GM19463 (cell line): ENCODE data around the gene DEFB132.
A peak's percentile ranks its signal among the peaks of the same experiment; 100 is the strongest.

Experiments
- ATAC-seq: cut with Tn5 transposase; IDR thresholded peaks from one replicate; pipeline ENCODE4 v1.9.1; 2021; ENCODE audit warnings: mild to moderate bottlenecking, moderate library complexity; ENCODE audit not compliant: unreplicated experiment

The DEFB132 gene

DNA sequence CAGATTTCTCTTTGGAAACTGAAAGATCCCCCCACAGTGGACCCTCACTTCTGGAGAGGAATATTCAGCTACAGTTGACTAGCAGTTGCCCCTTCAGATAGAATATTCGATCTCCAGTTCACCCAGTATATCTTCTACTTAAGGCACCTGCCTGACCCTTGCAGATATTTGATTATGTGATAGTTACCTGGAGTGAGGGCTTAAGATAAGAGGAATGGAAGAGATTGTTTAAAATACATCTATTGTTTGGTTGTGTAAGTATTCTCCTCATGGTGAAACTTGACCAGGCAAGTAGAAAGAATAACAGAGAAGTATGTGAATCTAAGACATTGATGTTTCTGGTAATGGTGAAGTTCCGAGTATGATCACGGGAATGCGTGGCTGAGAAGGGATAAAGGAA, 38.3 kb downstream of the DEFB132 start:
- ATAC-seq, result no peak

DNA sequence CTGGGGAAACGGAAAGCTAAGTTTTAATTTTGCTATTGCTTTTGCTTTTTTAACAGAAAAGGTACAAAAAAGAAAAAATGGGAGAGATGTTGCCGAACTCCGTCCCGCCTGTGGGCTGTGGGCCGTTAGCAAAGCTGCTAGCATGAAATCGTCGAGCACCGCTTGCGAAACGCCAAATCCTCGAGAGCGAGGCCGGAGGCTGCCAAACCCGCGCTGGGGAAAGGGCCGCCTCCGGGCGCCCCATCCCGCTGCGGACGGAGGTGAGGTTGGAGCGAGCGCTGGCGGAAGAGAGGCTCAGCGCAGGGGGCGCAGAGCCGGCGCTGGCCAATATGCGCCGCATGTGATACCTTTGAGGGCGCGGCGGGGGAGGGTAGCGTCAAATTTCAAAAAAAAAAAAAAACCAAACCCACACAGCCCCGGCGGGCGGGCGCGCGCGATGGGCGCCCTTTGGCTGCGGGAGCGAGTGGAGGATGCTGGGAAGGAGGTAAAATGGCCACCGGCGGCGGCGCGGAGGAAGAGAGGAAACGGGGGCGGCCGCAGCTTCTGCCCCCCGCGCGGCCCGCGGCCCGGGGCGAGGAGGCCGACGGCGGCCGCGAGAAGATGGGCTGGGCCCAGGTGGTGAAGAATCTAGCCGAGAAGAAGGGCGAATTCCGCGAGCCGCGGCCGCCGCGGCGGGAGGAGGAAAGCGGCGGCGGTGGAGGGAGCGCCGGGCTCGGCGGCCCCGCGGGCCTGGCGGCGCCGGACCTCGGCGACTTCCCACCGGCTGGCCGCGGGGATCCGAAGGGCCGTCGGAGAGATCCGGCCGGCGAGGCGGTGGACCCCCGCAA, 39.8 kb downstream of the DEFB132 start, which contains the start of gene ZCCHC3:
Gene ZCCHC3, plus strand, starts transcription at position 473 of the 827 bp plus-strand sequence. Its CDS starts 17 bp downstream, at position 490.
- ATAC-seq, result peak; percentile 84

DNA sequence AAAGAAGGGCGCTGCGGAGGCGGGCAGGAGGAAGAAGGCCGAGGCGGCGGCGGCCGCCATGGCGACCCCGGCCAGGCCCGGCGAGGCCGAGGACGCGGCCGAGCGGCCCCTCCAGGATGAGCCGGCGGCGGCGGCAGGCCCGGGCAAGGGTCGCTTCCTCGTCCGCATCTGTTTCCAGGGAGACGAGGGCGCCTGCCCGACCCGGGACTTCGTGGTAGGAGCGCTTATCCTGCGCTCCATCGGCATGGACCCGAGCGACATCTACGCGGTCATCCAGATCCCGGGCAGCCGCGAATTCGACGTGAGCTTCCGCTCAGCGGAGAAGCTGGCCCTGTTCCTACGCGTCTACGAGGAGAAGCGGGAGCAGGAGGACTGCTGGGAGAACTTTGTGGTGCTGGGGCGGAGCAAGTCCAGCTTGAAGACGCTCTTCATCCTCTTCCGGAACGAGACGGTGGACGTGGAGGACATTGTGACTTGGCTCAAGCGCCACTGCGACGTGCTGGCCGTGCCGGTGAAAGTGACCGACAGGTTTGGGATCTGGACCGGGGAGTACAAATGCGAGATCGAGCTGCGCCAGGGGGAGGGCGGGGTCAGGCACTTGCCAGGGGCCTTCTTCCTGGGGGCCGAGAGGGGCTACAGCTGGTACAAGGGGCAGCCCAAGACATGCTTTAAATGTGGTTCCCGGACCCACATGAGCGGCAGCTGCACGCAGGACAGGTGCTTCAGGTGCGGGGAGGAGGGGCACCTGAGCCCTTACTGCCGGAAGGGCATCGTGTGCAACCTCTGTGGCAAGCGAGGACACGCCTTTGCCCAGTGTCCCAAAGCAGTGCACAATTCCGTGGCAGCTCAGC, 40.6 kb downstream of the DEFB132 start:
- ATAC-seq, result peak; percentile 21

DNA sequence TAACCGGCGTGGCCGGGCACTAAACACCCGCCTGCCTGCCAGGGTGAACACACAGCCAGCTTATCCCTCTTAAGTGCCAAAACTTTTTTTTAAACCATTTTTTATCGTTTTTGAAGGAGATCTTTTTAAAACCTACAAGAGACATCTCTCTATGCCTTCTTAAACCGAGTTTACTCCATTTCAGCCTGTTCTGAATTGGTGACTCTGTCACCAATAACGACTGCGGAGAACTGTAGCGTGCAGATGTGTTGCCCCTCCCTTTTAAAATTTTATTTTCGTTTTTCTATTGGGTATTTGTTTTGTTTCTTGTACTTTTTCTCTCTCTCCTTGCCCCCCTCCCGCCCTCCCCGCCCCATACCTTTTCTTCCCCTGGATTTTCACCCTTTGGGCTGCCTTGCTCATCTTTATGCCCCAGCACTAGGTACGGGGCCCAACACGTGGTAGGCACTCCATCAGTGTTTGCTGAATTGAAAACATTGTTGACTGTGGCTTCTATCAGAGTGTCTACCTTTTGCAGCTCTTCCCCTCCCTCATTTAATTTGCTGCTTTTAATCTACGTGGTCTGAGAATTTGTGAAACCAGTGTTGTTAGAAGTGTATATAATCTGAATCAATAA, 41.4 kb downstream of the DEFB132 start:
- ATAC-seq, result no peak

DNA sequence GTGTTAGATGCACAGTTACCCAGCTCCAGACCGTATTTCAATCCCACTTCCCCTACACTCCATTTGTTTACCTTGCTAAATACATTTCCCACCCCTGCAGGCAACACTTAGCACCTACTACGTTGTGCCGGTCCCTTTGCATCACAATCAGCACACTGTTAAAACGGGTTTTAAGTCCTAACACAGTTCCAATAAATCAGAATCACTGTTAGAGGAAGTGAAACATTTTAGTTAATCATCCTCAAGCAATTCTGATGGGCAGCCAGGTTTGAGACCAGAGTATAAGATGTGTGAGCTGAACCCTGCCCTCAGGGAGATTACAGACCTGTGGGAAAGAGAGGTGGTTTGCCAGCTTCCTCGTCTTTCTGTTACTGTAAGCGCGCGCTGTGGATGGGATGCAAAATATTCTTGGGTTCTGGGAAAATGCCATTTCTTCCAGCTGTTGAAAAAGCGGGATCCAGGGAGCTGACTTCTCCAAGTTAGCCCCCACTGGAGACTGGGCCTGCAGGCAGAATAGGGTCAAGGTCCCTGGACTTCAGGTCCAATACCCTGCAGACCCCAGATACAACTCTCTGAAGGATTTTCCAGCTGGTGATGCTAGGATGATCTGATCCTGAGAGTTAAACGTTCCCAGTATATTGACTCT, 42.9 kb downstream of the DEFB132 start:
- ATAC-seq, result no peak

DNA sequence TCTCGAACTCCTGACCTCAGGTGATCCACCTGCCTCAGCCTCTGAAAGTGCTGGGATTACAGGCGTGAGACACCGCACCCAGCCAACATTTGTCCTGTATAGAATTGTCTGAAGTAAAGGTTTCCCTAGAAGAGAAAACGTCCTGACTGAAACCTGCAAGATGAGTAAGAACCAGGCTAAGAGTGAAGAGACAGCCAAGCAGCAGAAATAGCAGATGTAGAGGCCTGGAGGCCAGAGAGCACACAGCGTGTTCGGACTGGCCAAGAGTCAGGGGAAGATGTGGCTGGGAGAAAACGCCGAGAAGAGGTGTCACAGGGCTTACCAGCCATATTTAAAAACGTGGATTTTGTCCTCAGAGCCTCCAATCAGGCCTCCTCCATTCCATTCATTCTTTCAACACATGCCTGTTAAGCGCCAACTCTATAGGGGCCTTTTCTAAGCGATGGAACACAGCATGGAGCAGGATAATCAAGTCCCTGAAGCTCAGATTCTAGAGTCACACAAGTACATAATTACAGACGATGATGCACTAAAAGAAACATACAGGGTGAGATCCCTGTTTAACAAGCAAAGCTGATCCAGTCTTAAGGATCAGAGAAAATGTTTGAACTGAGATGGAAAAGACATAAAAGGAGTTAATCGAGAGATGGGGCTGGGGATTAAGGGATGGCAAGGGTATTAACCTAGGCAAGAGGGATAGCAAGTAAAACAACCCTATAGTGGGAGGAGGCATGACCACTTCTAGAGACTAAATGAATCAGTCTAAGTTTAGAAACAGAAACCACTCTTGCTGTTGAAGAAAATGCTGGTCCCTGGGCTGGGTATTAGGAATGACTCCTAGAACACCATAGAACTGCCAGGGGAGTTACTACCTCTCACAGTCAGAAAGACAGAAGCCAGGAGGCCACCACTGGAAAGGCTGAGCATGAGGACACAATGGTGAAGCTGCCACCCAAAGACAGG, 44.6 kb downstream of the DEFB132 start:
- ATAC-seq, result no peak

DNA sequence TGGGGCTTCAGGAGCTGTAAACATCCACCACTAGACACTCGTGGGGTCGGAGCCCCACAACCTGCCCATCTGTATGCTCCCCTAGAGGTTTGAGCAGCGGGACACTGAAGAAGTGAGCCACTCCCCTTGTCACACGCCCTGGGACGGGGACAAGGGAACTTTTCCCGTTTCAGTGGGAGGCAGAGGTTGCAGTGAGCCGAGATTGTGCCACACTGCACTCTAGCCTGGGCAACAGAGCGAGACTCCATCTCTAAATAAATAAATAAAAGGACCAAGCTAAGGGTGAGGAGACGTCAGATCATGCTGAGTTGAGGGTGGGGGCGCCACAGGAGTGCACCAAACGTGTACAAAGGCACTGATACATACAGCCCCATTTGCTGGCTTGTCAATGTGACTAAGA, 48.2 kb downstream of the DEFB132 start:
- ATAC-seq, result no peak

DNA sequence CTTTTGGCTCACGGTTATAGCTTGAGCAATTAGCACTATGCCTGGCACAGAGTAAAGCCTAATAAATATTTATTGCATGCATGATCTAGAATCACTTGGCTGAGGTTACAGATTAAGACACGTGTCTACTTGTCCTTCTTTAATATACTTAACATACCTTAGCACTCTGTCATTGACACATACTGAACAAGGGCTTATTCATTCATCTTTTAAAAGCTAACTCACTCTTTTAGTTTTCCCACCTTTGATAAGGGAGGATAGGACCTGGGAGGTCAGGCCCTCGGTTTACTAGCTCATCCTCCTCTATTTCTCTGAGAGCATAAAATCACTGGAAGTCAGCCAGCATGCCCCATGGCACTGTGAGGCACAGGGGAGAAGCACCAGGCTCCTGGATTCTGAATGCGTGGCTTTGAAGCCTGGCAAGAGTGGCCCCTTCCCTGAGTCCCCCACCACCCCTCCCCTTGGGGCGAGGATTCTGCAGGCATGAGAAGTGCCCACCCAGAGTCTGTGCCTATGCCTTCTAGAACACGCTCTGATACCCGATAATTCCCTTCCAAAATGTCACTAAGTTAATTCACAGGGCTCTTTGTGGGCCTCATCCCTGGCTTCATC, 51.0 kb downstream of the DEFB132 start:
- ATAC-seq, result no peak

DNA sequence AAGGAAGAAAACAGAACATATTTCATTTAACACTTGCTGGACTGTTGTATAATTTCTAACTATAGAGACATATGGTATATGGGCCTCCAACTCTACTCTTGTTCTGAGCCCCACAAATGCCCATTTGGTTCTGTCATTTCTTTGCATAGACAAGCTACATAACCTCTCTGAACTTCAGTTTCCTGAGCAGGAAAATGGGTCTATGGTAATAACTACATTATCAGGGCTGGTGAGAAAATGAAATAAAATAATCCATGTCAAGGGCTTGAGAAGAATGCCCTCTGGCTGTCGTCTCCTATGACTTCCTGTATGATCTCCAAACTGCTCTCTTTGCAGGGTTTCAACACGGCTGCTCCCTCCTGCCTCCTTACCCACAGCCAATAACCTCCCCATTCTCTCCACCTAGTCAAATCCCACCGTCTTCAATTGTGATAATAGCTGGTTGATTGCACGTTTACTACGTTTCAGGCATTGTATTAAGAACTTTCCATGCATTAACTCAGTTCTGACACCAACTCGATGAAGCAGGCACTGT, 51.8 kb downstream of the DEFB132 start:
- no peak for ATAC-seq

DNA sequence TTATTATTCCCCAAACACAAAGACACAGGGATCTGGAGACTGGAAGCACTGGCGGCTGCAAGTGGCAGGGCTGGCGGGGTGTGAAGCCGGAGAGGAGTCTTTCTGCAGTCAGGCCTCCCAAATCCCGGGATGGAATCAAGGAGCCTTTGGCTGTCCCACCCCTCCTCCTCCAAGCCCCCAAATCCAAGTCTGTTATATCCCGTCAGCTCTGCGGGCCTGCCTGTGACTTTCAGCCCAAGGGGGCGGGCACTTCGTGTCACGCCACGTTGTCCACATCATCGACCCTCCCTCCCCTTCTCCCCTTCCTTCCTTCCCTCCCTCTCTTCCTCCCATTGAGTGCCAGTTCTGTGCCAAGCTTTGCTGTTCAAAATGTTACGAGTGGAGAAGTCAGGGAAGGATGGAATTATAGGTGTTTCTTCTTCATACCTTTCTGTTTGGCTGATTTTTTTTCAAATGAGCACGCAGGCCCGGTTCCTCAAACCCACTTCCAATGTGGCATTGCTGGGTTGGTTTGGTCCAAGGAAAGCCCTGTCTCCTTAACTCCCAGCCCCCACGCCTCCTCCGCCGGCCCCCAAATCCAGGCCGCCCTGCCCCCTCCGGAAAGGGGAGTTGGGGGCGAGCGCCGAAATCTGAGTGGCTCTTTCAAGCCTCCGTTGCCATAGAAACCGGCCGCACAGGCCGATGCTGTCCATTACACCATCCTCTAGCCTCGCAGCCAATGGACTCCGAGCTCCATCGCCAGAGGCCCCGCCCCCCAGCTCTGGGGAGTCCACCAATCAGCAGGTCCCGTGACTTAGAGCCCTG, 52.5 kb downstream of the DEFB132 start:
- ATAC-seq, result peak; percentile 99

DNA sequence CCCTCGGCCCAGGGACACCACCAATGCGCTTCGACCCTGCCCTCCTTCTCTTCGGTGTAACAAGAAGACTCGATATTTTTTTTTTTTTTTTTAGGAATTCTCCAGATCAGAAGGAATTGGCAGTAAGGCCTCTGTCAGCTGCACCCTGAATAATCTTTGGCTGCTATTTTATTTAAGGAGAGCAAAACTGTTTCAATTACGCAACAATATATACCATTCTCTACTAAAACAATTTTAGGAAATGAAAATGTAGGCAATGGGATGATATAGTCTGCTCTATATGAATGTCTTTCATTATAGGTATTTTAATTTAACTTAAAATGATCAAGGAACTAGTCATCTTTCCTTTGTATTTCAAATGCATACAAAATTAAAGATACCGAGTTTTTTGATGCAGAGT, 53.1 kb downstream of the DEFB132 start:
- no peak for ATAC-seq
